Measurements from ENCODE around the gene PIK3AP1.
"Not testable (repeated sequence)": the region's sequence is repeated elsewhere in the genome, so short reads cannot be mapped to it uniquely, and the experiment has no call there.

The PIK3AP1 gene

GRCh38 chr10:96560966-96561887, 159.1 kb downstream of the PIK3AP1 start:
- DNase-seq (ENCODE audit: extremely low spot score, insufficient read length, low read depth), result no peak
- no peak for FAIRE-seq

GRCh38 chr10:96560489-96560888, 159.8 kb downstream of the PIK3AP1 start:
- no peak for FAIRE-seq
- no peak for DNase-seq (ENCODE audit: extremely low spot score, insufficient read length, low read depth)

GRCh38 chr10:96556003-96556402, 164.3 kb downstream of the PIK3AP1 start:
- FAIRE-seq (no peak), DNase-seq (ENCODE audit: extremely low spot score, insufficient read length, low read depth) (no peak)

- FAIRE-seq (no peak), DNase-seq (ENCODE audit: extremely low spot score, insufficient read length, low read depth) (no peak)
Observed at GRCh38 chr10:96555330-96555729, 165.0 kb downstream of the PIK3AP1 start.

GRCh38 chr10:96548589-96548988, 171.7 kb downstream of the PIK3AP1 start:
- FAIRE-seq (no peak), DNase-seq (ENCODE audit: extremely low spot score, insufficient read length, low read depth) (no peak)

- FAIRE-seq; DNase-seq (ENCODE audit: extremely low spot score, insufficient read length, low read depth): not testable (repeated sequence)
Observed at GRCh38 chr10:96545558-96545957, 174.8 kb downstream of the PIK3AP1 start.
